Adrenal gland (tissue), 12 donors: Measurements from ENCODE around the gene XNDC1N. TPM values are rescaled to one million over a fixed set of nuclear protein-coding genes. Genes with fewer than 3 reads are reported as not detected.

Source experiments
- DNase-seq, 7 donors: peaks; one replicate each; pipeline ENCODE4 v3.0.0-alpha.2; 2019 to 2020
- H3K27ac ChIP-seq, 5 donors: fragments of 200-600 bp; sonication (generic) in 4 of 5; 1 replicate in 3 of 5; 2 replicates in 2 of 5; pipeline versions ENCODE4 v1.5.1 to v1.8.0; 2016 to 2020; ENCODE audit warnings: mild to moderate bottlenecking in 1 of 5
- H3K27me3 ChIP-seq: fragments of 200-600 bp; 2 replicates; pipeline ENCODE4 v1.8.0; 2021
- H3K36me3 ChIP-seq, 2 donors: fragments of 200-600 bp; replicated peaks in 1 of 2; 1 replicate in 1 of 2; 2 replicates in 1 of 2; pipeline versions ENCODE4 v1.5.1 to v1.8.0; 2018 to 2022
- H3K4me1 ChIP-seq, 2 donors: fragments of 200-600 bp; replicated peaks in 1 of 2; 1 replicate in 1 of 2; 2 replicates in 1 of 2; pipeline versions ENCODE4 v1.5.1 to v1.8.0; 2018 to 2021
- H3K4me3 ChIP-seq, 4 donors: fragments of 200-600 bp; sonication (generic) in 3 of 4; one replicate each; pipeline ENCODE4 v1.5.1; 2016 to 2018
- H3K9me3 ChIP-seq, 3 donors: fragments of 200-600 bp; sonication (generic) in 1 of 3; replicated peaks in 1 of 3; 1 replicate in 2 of 3; 2 replicates in 1 of 3; pipeline versions ENCODE4 v1.5.1 to v1.8.0; 2016 to 2021
- CTCF ChIP-seq, 6 experiments: fragments of 450-650 bp in 4 of 6; fragments of 200-600 bp in 2 of 6; sonication (generic) in 1 of 6; IDR thresholded peaks; 1 replicate in 5 of 6; 2 replicates in 1 of 6; pipeline versions ENCODE4 v1.5.1 to v1.8.0; 2016 to 2021; ENCODE audit warnings: antibody characterized with exemption in 6 of 6, mild to moderate bottlenecking in 2 of 6, moderate library complexity in 1 of 6
- POLR2A ChIP-seq, 2 donors: fragments of 450-650 bp; IDR thresholded peaks; one replicate each; pipeline ENCODE4 v1.6.1; 2017; ENCODE audit warnings: antibody characterized with exemption in 2 of 2, mild to moderate bottlenecking in 2 of 2, moderate library complexity in 1 of 2
- WGBS, 4 donors: extraction: QIAGEN DNeasy Blood & Tissue Kit in 2 of 4; methylation state at CpG; one replicate each; pipeline versions ENCODE4 v1.1.5 to v1.1.7; 2013 to 2017; 5-methylcytosine and 5-hydroxymethylcytosine counted together
- intact Hi-C, 2 donors: fragments of 100-400 bp; cut with DNase I; formaldehyde crosslinking; loops; one replicate each; pipeline versions ENCODE4 v1.14.1 to v1.15.0; 2022 to 2023
- polyA plus RNA-seq, 3 donors: library from polyadenylated mRNA; stranded (reverse); fragments of 200-250 nt in 2 of 3; fragments of 350-450 nt in 1 of 3; fragmentation: Illumina TruSeq in 1 of 3; extraction: RNeasy Lipid Tissue Mini Kit (QIAGEN cat#74804) in 1 of 3; gene quantifications; one replicate each; pipeline ENCODE4 v1.2.3, GENCODE V29; 2013 to 2014
- total RNA-seq, 9 donors: library from RNA; depleted of rRNA in 4 of 9; stranded (reverse); fragments of >200 nt in 4 of 9; fragments of 120-200 nt in 1 of 9; fragmentation: NEBNext Ultra II Directional in 1 of 9; extraction: Animal tissue kit (Norgen Biotek cat#: 25700) in 1 of 9; gene quantifications; one replicate each; pipeline versions ENCODE4 v1.1.0 to v1.2.4, GENCODE V29; 2013 to 2023
- donor health status: healthy with polysubstance abuse.
- donor health status: Bipolar disorder and iron deficiency.
- donor health status: DM: yes; HTN: yes; CAD: no.
- donor health status: DM: no; HTN: no; CAD: no.
- donor health status: DM: no; HTN: no; CAD: no.
- donor health status: DM: yes; HTN: yes; CAD: no.

The XNDC1N gene
- total and polyA plus RNA-seq, 12 donors, result 2.2 to 11.1 (median 5.9) TPM

- TF ChIP-seq POLR2A (IDR thresholded peaks at IDR 0.05) (no peak), CTCF (IDR thresholded peaks at IDR 0.05) (no peak)
These were observed 20.1 kb upstream of the XNDC1N start for GRCh38 chr11:71948314-71949027.

GRCh38 chr11:71947498-71947897, 19.1 kb upstream of the XNDC1N start:
- H3K4me1 ChIP-seq, result peaks cover 11 to 28% of the 10 kb centered on the region in 2 donors
- TF ChIP-seq CTCF (IDR thresholded peaks at IDR 0.05), result no peak
- TF ChIP-seq POLR2A (IDR thresholded peaks at IDR 0.05), result no peak
- no peak overlapping the region for H3K27ac ChIP-seq
- WGBS, 4 donors, result 68 to 76% (median 74%) methylated on average over 3 of the region's 3 CpGs
- no peak for DNase-seq
- H3K36me3 ChIP-seq, result no peaks in the 10 kb centered on the region
- H3K4me3 ChIP-seq, result no peak overlapping the region
- no peaks in the 10 kb centered on the region for H3K9me3 ChIP-seq
- no peaks in the 10 kb centered on the region for H3K27me3 ChIP-seq
- intact Hi-C loops, result no loop called here

More at GRCh38 chr11:71948314-71949027, 20.1 kb upstream of the XNDC1N start:
- H3K27me3 ChIP-seq, result no peaks in the 10 kb centered on the region
- intact Hi-C loops, result no loop called here
- no peaks in the 10 kb centered on the region for H3K9me3 ChIP-seq
- no peak overlapping the region for H3K4me3 ChIP-seq
- H3K36me3 ChIP-seq, result no peaks in the 10 kb centered on the region
- H3K27ac ChIP-seq, result peak overlapping the region in 1 of 5 donors; percentile 35
- peaks cover 11 to 28% of the 10 kb centered on the region in 2 donors for H3K4me1 ChIP-seq
- 71 to 79% (median 76%) methylated on average over 7 of the region's 7 CpGs for WGBS, 4 donors
- DNase-seq, result peak; percentile 14 to 73 (median 65)

DNA sequence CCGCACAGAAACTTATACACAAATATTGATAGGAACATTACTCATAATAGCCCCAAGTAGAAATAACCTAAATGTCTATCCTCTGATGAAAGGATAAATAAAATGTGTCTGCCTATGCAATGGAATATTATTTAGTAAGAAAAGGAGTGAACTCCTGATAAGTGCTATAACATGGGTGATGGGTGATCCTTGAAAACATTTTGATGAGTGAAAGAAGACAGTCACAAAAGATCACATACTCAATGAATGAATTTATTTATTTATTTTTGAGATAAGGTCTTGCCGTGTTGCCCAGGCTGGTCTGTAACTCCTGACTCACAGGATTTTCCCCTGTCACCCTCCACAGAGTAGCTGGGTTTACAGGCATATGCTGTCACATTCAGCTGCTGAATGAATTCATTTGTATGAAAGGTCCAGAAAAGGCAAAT, 17.8 kb upstream of the XNDC1N start:
- H3K9me3 ChIP-seq, result no peaks in the 10 kb centered on the region
- no peak for TF ChIP-seq POLR2A (IDR thresholded peaks at IDR 0.05)
- no peak for TF ChIP-seq CTCF (IDR thresholded peaks at IDR 0.05)
- no peak overlapping the region for H3K4me3 ChIP-seq
- H3K27ac ChIP-seq, result peak overlapping the region in 1 of 5 donors; percentile 8
- WGBS, 4 donors, result 53 to 67% (median 58%) methylated on average over 2 of the region's 2 CpGs
- intact Hi-C loops, result no loop called here
- DNase-seq, result peak in 3 of 7 donors; percentile 32 to 59 (median 36)
- H3K27me3 ChIP-seq, result no peaks in the 10 kb centered on the region
- H3K36me3 ChIP-seq, result no peaks in the 10 kb centered on the region
- H3K4me1 ChIP-seq, result peaks cover 11 to 35% of the 10 kb centered on the region in 2 donors

GRCh38 chr11:71940561-71941219, 12.3 kb upstream of the XNDC1N start:
- Histone ChIP-seq H3K4me1 (peaks cover 7 to 48% of the 10 kb centered on the region in 2 donors), H3K9me3 (no peaks in the 10 kb centered on the region), H3K4me3 (no peak overlapping the region), H3K27me3 (no peaks in the 10 kb centered on the region), H3K27ac (no peak overlapping the region), H3K36me3 (no peaks in the 10 kb centered on the region)
- TF ChIP-seq CTCF (IDR thresholded peaks at IDR 0.05) (no peak), POLR2A (IDR thresholded peaks at IDR 0.05) (no peak)
- intact Hi-C loops, result no loop called here
- WGBS, 4 donors, result 92 to 95% (median 93%) methylated on average over 6 of the region's 6 CpGs
- DNase-seq, result no peak
